ENCODE data around the gene SMIM44.
"Not testable (repeated sequence)": the region's sequence is repeated elsewhere in the genome, so short reads cannot be mapped to it uniquely, and the experiment has no call there.

SMIM44 gene

DNA sequence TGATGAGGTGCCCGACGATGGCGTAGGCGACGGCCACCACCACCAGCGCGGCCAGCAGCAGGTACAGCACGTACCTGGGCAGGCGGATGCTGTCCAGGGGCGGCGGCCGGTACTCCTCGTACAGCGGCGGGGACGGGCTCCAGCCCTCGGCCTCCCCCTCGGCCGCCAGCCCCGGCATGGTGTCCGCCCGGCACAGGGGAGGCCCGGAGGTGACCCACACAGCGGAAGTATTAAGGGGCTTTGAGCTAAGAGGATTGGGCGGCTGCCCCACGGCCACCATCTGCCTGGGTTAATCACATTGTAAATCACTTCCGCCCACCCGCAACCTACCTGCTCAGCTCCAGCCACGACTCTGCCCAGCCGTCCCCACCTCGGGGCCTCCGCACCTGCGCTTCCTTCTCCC lies at the start of gene SMIM44:
Gene SMIM44, minus strand, starts transcription at position 216 of the 403 bp plus-strand sequence. Its CDS starts 38 bp downstream, at position 178.
- TF ChIP-seq, protein P1, sequence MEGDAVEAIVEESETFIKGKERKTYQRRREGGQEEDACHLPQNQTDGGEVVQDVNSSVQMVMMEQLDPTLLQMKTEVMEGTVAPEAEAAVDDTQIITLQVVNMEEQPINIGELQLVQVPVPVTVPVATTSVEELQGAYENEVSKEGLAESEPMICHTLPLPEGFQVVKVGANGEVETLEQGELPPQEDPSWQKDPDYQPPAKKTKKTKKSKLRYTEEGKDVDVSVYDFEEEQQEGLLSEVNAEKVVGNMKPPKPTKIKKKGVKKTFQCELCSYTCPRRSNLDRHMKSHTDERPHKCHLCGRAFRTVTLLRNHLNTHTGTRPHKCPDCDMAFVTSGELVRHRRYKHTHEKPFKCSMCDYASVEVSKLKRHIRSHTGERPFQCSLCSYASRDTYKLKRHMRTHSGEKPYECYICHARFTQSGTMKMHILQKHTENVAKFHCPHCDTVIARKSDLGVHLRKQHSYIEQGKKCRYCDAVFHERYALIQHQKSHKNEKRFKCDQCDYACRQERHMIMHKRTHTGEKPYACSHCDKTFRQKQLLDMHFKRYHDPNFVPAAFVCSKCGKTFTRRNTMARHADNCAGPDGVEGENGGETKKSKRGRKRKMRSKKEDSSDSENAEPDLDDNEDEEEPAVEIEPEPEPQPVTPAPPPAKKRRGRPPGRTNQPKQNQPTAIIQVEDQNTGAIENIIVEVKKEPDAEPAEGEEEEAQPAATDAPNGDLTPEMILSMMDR (IDR thresholded peaks at IDR 0.05; ENCODE audit: low read depth, low read length): no peak
- DNase-seq (ENCODE audit: extremely low read depth, low read depth): no peak

GRCh38 chr19:3533033-3533432 lies 49.8 kb upstream of the SMIM44 start:
- TF ChIP-seq, protein P1 (IDR thresholded peaks at IDR 0.05; ENCODE audit: low read depth, low read length): no peak

DNA sequence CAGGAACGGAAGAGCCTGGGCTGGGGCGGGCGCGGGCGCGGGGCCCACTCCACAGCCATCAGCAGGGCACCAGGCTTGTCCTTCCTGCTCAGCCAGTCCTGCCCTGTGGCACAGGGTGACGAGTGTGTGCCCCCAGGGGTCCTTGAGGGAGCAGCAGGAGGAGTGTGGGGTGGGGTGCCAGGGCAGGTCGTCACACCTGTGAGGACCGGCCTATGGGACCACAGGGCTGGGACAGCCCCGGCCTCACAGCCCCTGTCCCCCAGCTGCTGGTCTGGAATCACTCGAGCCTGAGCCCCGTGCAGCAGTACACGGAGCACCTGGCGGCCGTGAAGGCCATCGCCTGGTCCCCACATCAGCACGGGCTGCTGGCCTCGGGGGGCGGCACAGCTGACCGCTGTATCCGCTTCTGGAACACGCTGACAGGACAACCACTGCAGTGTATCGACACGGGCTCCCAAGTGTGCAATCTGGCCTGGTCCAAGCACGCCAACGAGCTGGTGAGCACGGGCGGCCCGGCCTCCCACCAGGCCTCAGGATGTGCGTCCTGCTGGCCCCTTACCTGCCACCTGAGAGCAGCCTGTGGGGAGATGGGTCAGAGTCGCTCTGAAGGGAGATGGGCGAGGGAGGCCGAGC lies 49.0 kb upstream of the SMIM44 start:
- TF ChIP-seq, protein P1 (IDR thresholded peaks at IDR 0.05; ENCODE audit: low read depth, low read length): no peak
- DNase-seq (ENCODE audit: extremely low read depth, low read depth): no peak

More at GRCh38 chr19:3533033-3533432, 49.8 kb upstream of the SMIM44 start:
- DNase-seq (ENCODE audit: extremely low read depth, low read depth): no peak

DNA sequence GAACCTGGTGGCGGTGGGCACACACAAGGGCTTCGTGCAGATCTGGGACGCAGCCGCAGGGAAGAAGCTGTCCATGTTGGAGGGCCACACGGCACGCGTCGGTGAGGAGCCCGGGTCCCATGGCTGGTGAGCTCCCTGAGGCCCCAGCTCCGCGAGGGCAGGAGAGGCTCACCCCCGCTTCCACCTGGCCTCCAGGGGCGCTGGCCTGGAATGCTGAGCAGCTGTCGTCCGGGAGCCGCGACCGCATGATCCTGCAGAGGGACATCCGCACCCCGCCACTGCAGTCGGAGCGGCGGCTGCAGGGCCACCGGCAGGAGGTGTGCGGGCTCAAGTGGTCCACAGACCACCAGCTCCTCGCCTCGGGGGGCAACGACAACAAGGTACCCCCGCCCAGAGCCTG lies 48.5 kb upstream of the SMIM44 start:
- no peak for DNase-seq (ENCODE audit: extremely low read depth, low read depth)
- TF ChIP-seq, protein P1 (IDR thresholded peaks at IDR 0.05; ENCODE audit: low read depth, low read length): no peak

- TF ChIP-seq, protein P1 (IDR thresholded peaks at IDR 0.05; ENCODE audit: low read depth, low read length): no peak
- DNase-seq (ENCODE audit: extremely low read depth, low read depth): no peak
These were observed 47.1 kb upstream of the SMIM44 start for GRCh38 chr19:3530389-3530788.

DNA sequence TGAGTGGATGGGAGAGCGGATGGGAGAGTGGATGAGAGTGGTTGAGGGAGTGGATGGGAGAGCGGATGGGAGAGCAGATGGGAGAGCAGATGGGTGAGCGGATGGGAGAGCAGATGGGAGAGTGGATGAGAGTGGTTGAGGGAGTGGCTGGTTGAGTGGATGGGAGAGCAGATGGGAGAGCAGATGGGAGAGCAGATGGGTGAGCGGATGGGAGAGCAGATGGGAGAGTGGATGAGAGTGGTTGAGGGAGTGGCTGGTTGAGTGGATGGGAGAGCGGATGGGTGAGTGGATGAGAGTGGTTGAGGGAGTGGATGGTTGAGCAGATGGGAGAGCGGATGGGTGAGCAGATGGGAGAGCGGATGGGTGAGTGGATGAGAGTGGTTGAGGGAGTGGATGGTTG lies 46.1 kb upstream of the SMIM44 start:
- not testable (repeated sequence) for DNase-seq (ENCODE audit: extremely low read depth, low read depth)

- DNase-seq (ENCODE audit: extremely low read depth, low read depth): no peak
- TF ChIP-seq, protein P1 (IDR thresholded peaks at IDR 0.05; ENCODE audit: low read depth, low read length): no peak
These were observed 45.4 kb upstream of the SMIM44 start for GRCh38 chr19:3528539-3529211.

All from AG09319 (cell line).